ENCODE results near the gene NEAT1. TPM values are rescaled to one million over a fixed set of nuclear protein-coding genes. Genes with fewer than 3 reads are reported as not detected.

NEAT1 gene
- total and polyA plus RNA-seq, 9 of the 15 experiments (the other 6 are each of a cell fraction or from before 2014, with no cell fraction given): 20.1 to 389 (median 62.8) TPM

DNA sequence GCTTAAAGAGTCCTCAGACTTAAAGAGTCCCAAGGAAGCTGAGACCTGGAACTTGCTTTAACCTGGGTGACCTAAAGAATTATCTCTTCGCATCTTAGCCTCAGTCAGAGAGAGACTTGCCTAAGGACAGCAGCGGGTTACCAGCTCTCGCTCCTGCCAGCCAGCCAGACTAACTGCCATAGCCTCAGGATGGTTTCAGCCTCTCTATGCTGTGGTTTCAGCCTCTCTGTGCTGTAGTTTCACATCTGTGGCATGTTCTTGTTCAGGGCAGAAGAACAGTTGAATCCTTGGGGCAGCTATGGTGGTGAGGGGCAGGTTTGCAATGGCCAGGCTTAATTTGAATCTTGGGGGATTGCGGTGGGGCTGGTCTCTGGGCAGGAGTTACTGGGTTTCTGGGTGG lies 33.9 kb upstream of the NEAT1 start:
- BruUV-seq (replicated peaks): no TSS peak
- Histone ChIP-seq H3K9me1 (ENCODE audit: control insufficient read depth, insufficient read depth, low read length) (no peaks in the 10 kb centered on the region), H3K4me3 (no peak overlapping the region), H3K4me1 (replicated peaks in 1 of 2; ENCODE audit: control insufficient read depth in 2 of 2, insufficient read depth in 2 of 2, low read length in 2 of 2) (peaks cover 32 to 70% of the 10 kb centered on the region in 2 experiments), H3K9me3 (replicated peaks; ENCODE audit: control insufficient read depth, insufficient read depth, low read depth, low read length) (no peaks in the 10 kb centered on the region; the same call in 1 of the 2 replicates), H2AFZ (ENCODE audit: low read depth, low read length) (no peak overlapping the region), H4K20me1 (replicated peaks; ENCODE audit: control insufficient read depth, insufficient read depth, low read length) (peaks cover 9% of the 10 kb centered on the region), H3K27ac (ENCODE audit: extremely low read depth, low read depth, low read length) (no peak overlapping the region; the same call in 2 of the 3 replicates), H3K79me2 (ENCODE audit: control insufficient read depth, insufficient read depth, low read length) (peaks cover 37% of the 10 kb centered on the region), H3K36me3 (ENCODE audit: control insufficient read depth, insufficient read depth, low read length) (peaks cover 54% of the 10 kb centered on the region; the same call in 2 of the 3 replicates), H3K9ac (ENCODE audit: insufficient read depth in 1 of 2, low read depth in 2 of 2, low read length in 2 of 2) (peak overlapping the region; percentile 13 to 75; a peak in 2 of 4 replicates), H3K27me3 (ENCODE audit: control insufficient read depth in 2 of 2, insufficient read depth in 2 of 2, low read length in 2 of 2) (no peaks in the 10 kb centered on the region), H3K4me2 (ENCODE audit: insufficient read depth, low read length) (peak overlapping the region; percentile 43)
- in situ Hi-C loops (cut with MboI): no loop called here
- FAIRE-seq (no peak), ATAC-seq (no peak), DNase-seq (ENCODE audit: extremely low read depth in 1 of 4, low spot score in 3 of 4) (no peak)
- CTCF ChIA-PET (ENCODE audit: low intra/inter-chr PET ratio): interaction anchor here (0.7 kb wide), 1 partner anchor 21 kb away, joined by 3 read pairs; no protein-coding TSS in a partner anchor
- TF ChIP-seq GTF2E2 (tag; IDR thresholded peaks at IDR 0.05) (no peak), FOXA3 (CRISPR knock-in tag; conservative IDR thresholded peaks at IDR 0.05 in 1 of 2, IDR thresholded peaks at IDR 0.05 in 1 of 2) (0 out of 4 replicates have a peak, but pooled peaks of 1 of the 2 experiments have one; percentile 21), IFI16 (CRISPR knock-in tag; IDR thresholded peaks at IDR 0.05) (no peak)
- POLR2A ChIA-PET: interaction anchor here (0.6 to 16.2 kb wide), 10 partner anchors 9 to 219 kb away, joined by 3 to 253 read pairs (median 4); partner anchors contain the start of genes MALAT1, NEAT1 and SPDYC
- intact Hi-C loops (cut with micrococcal nuclease): no loop called here
- 75% methylated on average over 4 of the region's 4 CpGs for WGBS (ENCODE audit: insufficient coverage, low coverage, missing lambda C conversion rate)

GRCh38 chr11:65389294-65389980 lies 33.2 kb upstream of the NEAT1 start:
- POLR2A ChIA-PET: interaction anchor here (0.6 to 16.2 kb wide), 5 partner anchors 8 to 113 kb away, joined by 3 to 253 read pairs (median 21); partner anchors contain the start of genes MALAT1 and NEAT1
- Histone ChIP-seq H3K27ac (ENCODE audit: extremely low read depth, low read depth, low read length) (no peak overlapping the region; the same call in 2 of the 3 replicates), H3K4me2 (ENCODE audit: insufficient read depth, low read length) (no peak overlapping the region), H3K79me2 (ENCODE audit: control insufficient read depth, insufficient read depth, low read length) (peaks cover 37% of the 10 kb centered on the region), H3K36me3 (ENCODE audit: control insufficient read depth, insufficient read depth, low read length) (peaks cover 59% of the 10 kb centered on the region; the same call in 2 of the 3 replicates), H3K4me1 (replicated peaks in 1 of 2; ENCODE audit: control insufficient read depth in 2 of 2, insufficient read depth in 2 of 2, low read length in 2 of 2) (peaks cover 26 to 71% of the 10 kb centered on the region in 2 experiments), H3K9ac (ENCODE audit: insufficient read depth in 1 of 2, low read depth in 2 of 2, low read length in 2 of 2) (peak overlapping the region in 1 of 2 experiments; percentile 75; a peak in 2 of 4 replicates), H3K27me3 (ENCODE audit: control insufficient read depth in 2 of 2, insufficient read depth in 2 of 2, low read length in 2 of 2) (no peaks in the 10 kb centered on the region), H3K9me1 (ENCODE audit: control insufficient read depth, insufficient read depth, low read length) (no peaks in the 10 kb centered on the region), H3K4me3 (no peak overlapping the region), H2AFZ (ENCODE audit: low read depth, low read length) (no peak overlapping the region), H3K9me3 (replicated peaks; ENCODE audit: control insufficient read depth, insufficient read depth, low read depth, low read length) (no peaks in the 10 kb centered on the region; the same call in 1 of the 2 replicates), H4K20me1 (replicated peaks; ENCODE audit: control insufficient read depth, insufficient read depth, low read length) (peaks cover 9% of the 10 kb centered on the region)
- WGBS (ENCODE audit: insufficient coverage, low coverage, missing lambda C conversion rate): 92% methylated on average over 17 of the region's 20 CpGs
- intact Hi-C loops (cut with micrococcal nuclease) (no loop called here), in situ Hi-C loops (cut with MboI) (no loop called here)
- TF ChIP-seq ZBTB33 (CRISPR knock-in tag; IDR thresholded peaks at IDR 0.05): 0 out of 2 replicates have a peak, but pooled peaks have one; percentile 50
- TF ChIP-seq POLR2A (conservative IDR thresholded peaks at IDR 0.05): no peak
- peak; percentile 48; the same call in 1 of the 2 replicates for TF ChIP-seq RBFOX2 (IDR thresholded peaks at IDR 0.05; ENCODE audit: low read depth, low read length)
- TF ChIP-seq, protein P1, sequence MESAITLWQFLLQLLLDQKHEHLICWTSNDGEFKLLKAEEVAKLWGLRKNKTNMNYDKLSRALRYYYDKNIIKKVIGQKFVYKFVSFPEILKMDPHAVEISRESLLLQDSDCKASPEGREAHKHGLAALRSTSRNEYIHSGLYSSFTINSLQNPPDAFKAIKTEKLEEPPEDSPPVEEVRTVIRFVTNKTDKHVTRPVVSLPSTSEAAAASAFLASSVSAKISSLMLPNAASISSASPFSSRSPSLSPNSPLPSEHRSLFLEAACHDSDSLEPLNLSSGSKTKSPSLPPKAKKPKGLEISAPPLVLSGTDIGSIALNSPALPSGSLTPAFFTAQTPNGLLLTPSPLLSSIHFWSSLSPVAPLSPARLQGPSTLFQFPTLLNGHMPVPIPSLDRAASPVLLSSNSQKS (CRISPR knock-in tag; IDR thresholded peaks at IDR 0.05): no peak
- no peak for TF ChIP-seq SP1 (CRISPR knock-in tag; IDR thresholded peaks at IDR 0.05)
- 0 out of 2 replicates have a peak, but pooled peaks have one; percentile 31 for TF ChIP-seq POLR2G (IDR thresholded peaks at IDR 0.05; ENCODE audit: low read depth, low read length)
- ATAC-seq: no peak
- no peak for FAIRE-seq
- BruUV-seq (replicated peaks): no TSS peak
- CTCF ChIA-PET (ENCODE audit: low intra/inter-chr PET ratio): interaction anchor here (0.7 kb wide), 1 partner anchor 22 kb away, joined by 3 read pairs; no protein-coding TSS in a partner anchor
- no peak for DNase-seq (ENCODE audit: extremely low read depth in 1 of 4, low spot score in 3 of 4)

Measured in K562 (cell line).